IPS DF 6.9 (cell line): Measurements from ENCODE around the gene EXOC6.

Experiments
- DNase-seq: peaks from one replicate; pipeline ENCODE4 v3.0.0-alpha.2; 2013; ENCODE audit warnings: low read depth, low spot score
- H3K27ac ChIP-seq: one replicate; pipeline ENCODE4 v1.5.1; 2013; ENCODE audit warnings: low read length, control low read depth
- H3K27me3 ChIP-seq: 2 replicates; pipeline ENCODE4 v1.6.1; 2013; ENCODE audit warnings: mild to moderate bottlenecking, low read length; ENCODE audit not compliant: control insufficient read depth, insufficient read depth
- H3K36me3 ChIP-seq: 2 replicates; pipeline ENCODE4 v1.6.1; 2013; ENCODE audit warnings: low read length; ENCODE audit not compliant: control insufficient read depth, insufficient read depth
- H3K4me1 ChIP-seq: 2 replicates; pipeline ENCODE4 v1.6.1; 2013; ENCODE audit warnings: low read length; ENCODE audit not compliant: control insufficient read depth, insufficient read depth
- H3K4me3 ChIP-seq: 2 replicates; pipeline ENCODE4 v1.5.1; 2013; ENCODE audit warnings: mild to moderate bottlenecking, low read length
- H3K9me3 ChIP-seq: 2 replicates; pipeline ENCODE4 v1.6.1; 2013; ENCODE audit warnings: low read length, inconsistent platforms; ENCODE audit not compliant: control insufficient read depth, insufficient read depth
- WGBS: extraction: QIAGEN DNeasy Blood & Tissue Kit; methylation state at CpG from one replicate; pipeline ENCODE4 v1.1.7; 2013; ENCODE audit warnings: mixed read lengths, missing lambda C conversion rate; ENCODE audit not compliant: insufficient read length, insufficient coverage; 5-methylcytosine and 5-hydroxymethylcytosine counted together

Gene EXOC6

GRCh38 chr10:93039721-93040120 lies 191.4 kb downstream of the EXOC6 start:
- DNase-seq: no peak
- no CpG with 5 or more reads among the region's 3 CpGs for WGBS
- Histone ChIP-seq H3K9me3 (no peaks in the 10 kb centered on the region), H3K4me1 (no peaks in the 10 kb centered on the region), H3K27ac (no peak overlapping the region), H3K4me3 (no peak overlapping the region), H3K27me3 (no peaks in the 10 kb centered on the region), H3K36me3 (no peaks in the 10 kb centered on the region)

DNA sequence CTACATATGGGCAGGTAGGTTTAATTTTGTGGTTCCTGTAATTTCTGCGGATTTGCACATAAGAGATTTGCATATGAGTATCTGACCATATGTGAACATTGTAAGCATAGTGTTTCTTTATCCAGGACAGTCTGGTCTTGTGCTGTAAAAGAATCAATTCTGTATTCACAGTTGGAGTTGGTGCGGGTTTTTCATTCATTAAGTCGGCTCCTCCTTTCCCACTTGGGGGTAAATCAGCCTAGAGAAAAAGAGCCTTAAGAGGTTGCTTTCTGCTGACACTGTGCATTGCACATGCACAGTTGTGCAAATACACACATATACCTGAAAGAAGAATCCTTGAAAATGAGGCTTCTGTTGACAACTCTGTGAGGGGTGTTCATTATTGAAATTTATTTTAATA lies 206.2 kb downstream of the EXOC6 start:
- H3K27ac ChIP-seq: no peak overlapping the region
- no peak overlapping the region for H3K4me3 ChIP-seq
- peaks cover 4% of the 10 kb centered on the region; the same call in 1 of the 2 replicates for H3K27me3 ChIP-seq
- H3K9me3 ChIP-seq: no peaks in the 10 kb centered on the region
- H3K36me3 ChIP-seq: no peaks in the 10 kb centered on the region
- DNase-seq: no peak
- no CpG with 5 or more reads among the region's 3 CpGs for WGBS
- H3K4me1 ChIP-seq: no peaks in the 10 kb centered on the region

GRCh38 chr10:93058139-93058538 lies 209.8 kb downstream of the EXOC6 start:
- Histone ChIP-seq H3K27ac (no peak overlapping the region), H3K36me3 (peaks cover 2% of the 10 kb centered on the region; the same call in 1 of the 2 replicates), H3K4me1 (peaks cover 5% of the 10 kb centered on the region), H3K4me3 (no peak overlapping the region), H3K9me3 (no peaks in the 10 kb centered on the region), H3K27me3 (peaks cover 39% of the 10 kb centered on the region)
- no peak for DNase-seq
- WGBS: no CpG with 5 or more reads among the region's 3 CpGs

- no peak for DNase-seq
- peaks cover 6% of the 10 kb centered on the region for H3K4me1 ChIP-seq
- no peak within 1 kb of the TSS for H3K27ac ChIP-seq
- H3K36me3 ChIP-seq: peaks cover 2% of the 10 kb centered on the region; the same call in 1 of the 2 replicates
- no CpG with 5 or more reads among the region's 67 CpGs for WGBS
- no peaks in the 10 kb centered on the region for H3K9me3 ChIP-seq
- peak within 1 kb of the TSS; percentile 32; the same call in 1 of the 2 replicates for H3K4me3 ChIP-seq
- H3K27me3 ChIP-seq: peaks cover 60% of the 10 kb centered on the region
Observed at GRCh38 chr10:93059975-93060886, 211.9 kb downstream of the EXOC6 start, which contains the start of gene CYP26C1. TSS of gene CYP26C1 (plus strand) at chr10:93060798. CDS start at chr10:93061264, 466 bp downstream.

GRCh38 chr10:93060887-93061593 lies 212.7 kb downstream of the EXOC6 start:
- H3K4me1 ChIP-seq: peaks cover 7% of the 10 kb centered on the region
- no peak overlapping the region for H3K27ac ChIP-seq
- no CpG with 5 or more reads among the region's 45 CpGs for WGBS
- DNase-seq: no peak
- peak overlapping the region; percentile 32; the same call in 1 of the 2 replicates for H3K4me3 ChIP-seq
- H3K27me3 ChIP-seq: peaks cover 68% of the 10 kb centered on the region
- H3K9me3 ChIP-seq: no peaks in the 10 kb centered on the region
- H3K36me3 ChIP-seq: peaks cover 2% of the 10 kb centered on the region; the same call in 1 of the 2 replicates

GRCh38 chr10:93061594-93062513 lies 213.5 kb downstream of the EXOC6 start:
- Histone ChIP-seq H3K27me3 (peaks cover 76% of the 10 kb centered on the region), H3K4me1 (peaks cover 7% of the 10 kb centered on the region), H3K27ac (no peak overlapping the region), H3K4me3 (peak overlapping the region; percentile 12; the same call in 1 of the 2 replicates), H3K36me3 (peaks cover 2% of the 10 kb centered on the region; the same call in 1 of the 2 replicates), H3K9me3 (no peaks in the 10 kb centered on the region)
- no CpG with 5 or more reads among the region's 57 CpGs for WGBS
- no peak for DNase-seq

DNA sequence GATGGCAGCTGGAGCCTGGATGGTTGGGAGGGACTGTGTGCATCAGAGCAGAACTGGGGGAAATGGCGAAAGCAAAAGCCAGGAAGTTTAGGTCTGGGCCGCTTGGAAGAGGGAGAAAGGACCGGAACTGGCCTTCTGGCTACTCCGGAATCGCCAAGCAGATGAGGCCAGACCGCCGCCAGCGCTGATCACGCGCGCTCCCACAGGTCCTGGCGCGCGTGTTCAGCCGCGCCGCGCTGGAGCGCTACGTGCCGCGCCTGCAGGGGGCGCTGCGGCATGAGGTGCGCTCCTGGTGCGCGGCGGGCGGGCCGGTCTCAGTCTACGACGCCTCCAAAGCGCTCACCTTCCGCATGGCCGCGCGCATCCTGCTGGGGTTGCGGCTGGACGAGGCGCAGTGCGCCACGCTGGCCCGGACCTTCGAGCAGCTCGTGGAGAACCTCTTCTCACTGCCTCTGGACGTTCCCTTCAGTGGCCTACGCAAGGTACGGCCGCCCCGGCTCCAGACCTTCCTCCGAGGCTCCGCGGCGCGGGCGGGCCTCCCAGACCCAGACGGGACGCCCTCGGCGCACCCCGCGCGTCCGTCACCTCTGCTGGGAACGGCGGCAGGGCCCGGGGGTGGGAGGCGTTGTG lies 214.3 kb downstream of the EXOC6 start:
- peaks cover 2% of the 10 kb centered on the region; the same call in 1 of the 2 replicates for H3K36me3 ChIP-seq
- peaks cover 7% of the 10 kb centered on the region for H3K4me1 ChIP-seq
- no peak overlapping the region for H3K27ac ChIP-seq
- WGBS: no CpG with 5 or more reads among the region's 68 CpGs
- no peak for DNase-seq
- peaks cover 83% of the 10 kb centered on the region for H3K27me3 ChIP-seq
- H3K9me3 ChIP-seq: no peaks in the 10 kb centered on the region
- H3K4me3 ChIP-seq: peak overlapping the region; percentile 8; the same call in 1 of the 2 replicates

DNA sequence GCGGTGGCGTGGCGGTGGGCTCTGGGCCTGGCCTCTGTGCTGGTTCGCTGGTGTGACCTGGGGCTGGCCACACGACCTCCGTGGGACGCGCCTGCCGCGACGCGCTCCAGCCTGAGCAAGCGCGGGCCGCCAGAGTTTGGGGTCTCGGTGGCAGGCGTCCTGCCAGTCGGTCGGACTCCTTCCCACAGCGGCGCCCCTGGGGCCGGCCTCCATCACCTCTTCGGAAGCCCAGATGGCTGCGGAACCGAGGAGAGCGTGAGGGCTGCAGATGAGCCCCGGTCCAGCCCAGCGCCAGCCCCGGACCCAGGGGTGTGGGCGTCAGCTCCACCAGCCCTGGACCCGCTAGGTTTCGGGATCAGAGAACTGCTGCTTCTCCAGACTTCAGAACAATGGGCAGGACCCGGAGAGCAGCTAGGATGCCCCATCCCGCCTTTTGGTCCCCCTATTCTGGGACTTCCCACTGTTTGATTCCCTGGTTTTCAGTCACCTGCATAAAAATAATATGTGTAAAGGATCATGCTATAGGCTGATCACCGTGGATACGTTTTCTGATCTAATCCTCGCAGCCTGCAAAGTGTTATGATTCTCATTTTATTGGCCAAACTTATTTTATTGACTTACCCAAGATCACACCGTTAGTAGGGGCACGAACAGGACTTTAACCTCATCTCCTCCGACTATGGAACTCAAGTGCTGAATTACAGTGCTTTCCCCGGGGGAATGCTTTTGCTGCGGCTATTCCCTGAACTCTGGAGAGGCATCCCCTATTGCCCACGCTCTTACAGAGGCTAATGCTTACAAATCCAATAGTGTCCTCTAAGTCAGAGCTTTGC lies 215.0 kb downstream of the EXOC6 start:
- peaks cover 91% of the 10 kb centered on the region for H3K27me3 ChIP-seq
- no peak overlapping the region for H3K27ac ChIP-seq
- H3K36me3 ChIP-seq: peaks cover 2% of the 10 kb centered on the region; the same call in 1 of the 2 replicates
- WGBS: no CpG with 5 or more reads among the region's 43 CpGs
- H3K4me1 ChIP-seq: peaks cover 8% of the 10 kb centered on the region
- peak overlapping the region; percentile 8; the same call in 1 of the 2 replicates for H3K4me3 ChIP-seq
- DNase-seq: no peak
- H3K9me3 ChIP-seq: no peaks in the 10 kb centered on the region
